Measurements from ENCODE around the gene SKP1.

DNA sequence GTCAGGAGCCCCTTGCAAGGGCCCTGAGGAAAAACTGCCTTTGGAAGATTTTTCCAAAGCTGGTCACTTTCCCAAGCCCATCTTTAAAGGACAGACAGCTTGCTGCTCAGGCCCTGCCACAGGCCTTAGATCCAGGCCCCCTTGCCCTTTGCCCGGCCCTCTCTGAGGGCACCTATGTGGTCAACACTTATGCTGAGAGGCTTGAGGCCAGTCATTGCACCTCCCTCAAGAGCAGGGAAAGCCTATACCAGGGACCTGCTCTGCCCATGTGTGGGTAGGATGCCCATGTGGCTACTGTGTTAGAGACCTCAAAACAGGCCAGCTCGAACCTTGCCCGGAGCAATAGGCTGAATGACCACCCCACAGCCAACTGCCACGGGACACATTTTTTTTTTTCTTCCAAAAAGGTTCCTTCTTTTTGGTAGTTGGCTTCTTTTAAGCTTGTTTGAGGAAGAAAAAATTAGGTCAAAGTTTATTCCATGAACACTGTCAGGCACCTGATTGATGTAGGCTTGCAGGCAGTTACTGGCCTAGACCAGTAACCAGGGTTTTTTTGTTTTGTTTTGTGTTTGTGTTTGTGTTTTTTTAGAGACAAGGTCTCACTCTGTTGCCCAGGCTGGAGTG lies 58.4 kb downstream of the SKP1 start:
- TF ChIP-seq, protein P1, sequence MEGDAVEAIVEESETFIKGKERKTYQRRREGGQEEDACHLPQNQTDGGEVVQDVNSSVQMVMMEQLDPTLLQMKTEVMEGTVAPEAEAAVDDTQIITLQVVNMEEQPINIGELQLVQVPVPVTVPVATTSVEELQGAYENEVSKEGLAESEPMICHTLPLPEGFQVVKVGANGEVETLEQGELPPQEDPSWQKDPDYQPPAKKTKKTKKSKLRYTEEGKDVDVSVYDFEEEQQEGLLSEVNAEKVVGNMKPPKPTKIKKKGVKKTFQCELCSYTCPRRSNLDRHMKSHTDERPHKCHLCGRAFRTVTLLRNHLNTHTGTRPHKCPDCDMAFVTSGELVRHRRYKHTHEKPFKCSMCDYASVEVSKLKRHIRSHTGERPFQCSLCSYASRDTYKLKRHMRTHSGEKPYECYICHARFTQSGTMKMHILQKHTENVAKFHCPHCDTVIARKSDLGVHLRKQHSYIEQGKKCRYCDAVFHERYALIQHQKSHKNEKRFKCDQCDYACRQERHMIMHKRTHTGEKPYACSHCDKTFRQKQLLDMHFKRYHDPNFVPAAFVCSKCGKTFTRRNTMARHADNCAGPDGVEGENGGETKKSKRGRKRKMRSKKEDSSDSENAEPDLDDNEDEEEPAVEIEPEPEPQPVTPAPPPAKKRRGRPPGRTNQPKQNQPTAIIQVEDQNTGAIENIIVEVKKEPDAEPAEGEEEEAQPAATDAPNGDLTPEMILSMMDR (IDR thresholded peaks at IDR 0.05; ENCODE audit: insufficient read depth, low read depth, low read length) = no peak
- no peak for TF ChIP-seq EZH2 (IDR thresholded peaks at IDR 0.05; ENCODE audit: insufficient read depth, low read length)
